Hematopoietic multipotent progenitor cell treated with erythropoietin and hydrocortisone succinate and interleukin-3 and kit ligand, for 8 days (in vitro differentiated cells): ENCODE data around the gene ZNF311.
"Not testable (repeated sequence)": the region's sequence is repeated elsewhere in the genome, so short reads cannot be mapped to it uniquely, and the experiment has no call there.

Experiments used
- DNase-seq: peaks from one replicate; pipeline ENCODE4 v3.0.0-alpha.2; 2015

Gene ZNF311

DNA sequence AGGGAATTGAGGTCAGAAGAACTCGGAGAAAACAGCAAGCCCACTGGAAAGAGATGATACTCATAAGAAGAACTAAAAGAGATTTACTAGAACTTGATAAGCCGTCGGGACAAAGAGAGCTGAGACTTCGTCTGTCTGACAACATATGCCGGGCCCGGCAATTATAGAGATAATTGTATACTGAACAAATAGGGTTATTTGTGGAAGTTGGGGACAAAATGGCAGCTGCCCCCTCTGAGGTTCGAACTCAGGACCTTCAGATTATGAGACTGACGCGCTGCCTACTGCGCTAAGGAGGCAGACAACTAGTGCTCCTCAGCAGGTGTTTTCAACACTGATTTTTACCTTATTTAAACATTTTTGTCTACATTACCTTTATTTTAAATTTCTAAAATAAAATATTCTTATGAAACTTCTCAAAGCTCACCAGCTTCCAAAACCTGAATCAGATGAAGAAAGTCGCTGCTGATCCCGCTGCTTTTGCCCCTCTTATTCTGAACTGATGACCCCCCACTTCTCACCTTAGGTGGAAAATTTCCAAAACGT, 52.0 kb downstream of the ZNF311 start:
- peak; percentile 87 for DNase-seq

DNA sequence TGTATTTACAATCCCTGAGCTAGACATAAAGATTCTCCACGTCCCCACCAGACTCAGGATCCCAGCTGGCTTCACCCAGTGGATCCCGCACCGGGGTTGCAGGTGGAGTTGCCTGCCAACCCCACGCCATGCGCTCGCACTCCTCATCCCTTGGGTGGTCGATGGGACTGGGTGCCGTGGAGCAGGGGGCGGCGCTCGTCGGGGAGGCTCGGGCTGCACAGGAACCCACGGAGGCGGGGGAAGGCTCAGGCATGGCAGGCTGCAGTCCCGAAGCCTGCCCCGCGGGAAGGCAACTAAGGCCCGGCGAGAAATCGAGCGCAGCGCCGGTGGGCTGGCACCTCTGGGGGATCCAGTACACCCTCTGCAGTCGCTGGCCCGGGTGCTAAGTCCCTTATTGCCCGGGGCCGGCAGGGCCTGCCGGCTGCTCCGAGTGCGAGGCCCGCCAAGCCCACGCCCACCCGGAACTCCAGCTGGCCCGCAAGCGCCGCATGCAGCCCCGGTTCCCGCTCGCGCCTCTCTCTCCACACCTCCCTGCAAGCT, 55.4 kb downstream of the ZNF311 start:
- not testable (repeated sequence) for DNase-seq

DNA sequence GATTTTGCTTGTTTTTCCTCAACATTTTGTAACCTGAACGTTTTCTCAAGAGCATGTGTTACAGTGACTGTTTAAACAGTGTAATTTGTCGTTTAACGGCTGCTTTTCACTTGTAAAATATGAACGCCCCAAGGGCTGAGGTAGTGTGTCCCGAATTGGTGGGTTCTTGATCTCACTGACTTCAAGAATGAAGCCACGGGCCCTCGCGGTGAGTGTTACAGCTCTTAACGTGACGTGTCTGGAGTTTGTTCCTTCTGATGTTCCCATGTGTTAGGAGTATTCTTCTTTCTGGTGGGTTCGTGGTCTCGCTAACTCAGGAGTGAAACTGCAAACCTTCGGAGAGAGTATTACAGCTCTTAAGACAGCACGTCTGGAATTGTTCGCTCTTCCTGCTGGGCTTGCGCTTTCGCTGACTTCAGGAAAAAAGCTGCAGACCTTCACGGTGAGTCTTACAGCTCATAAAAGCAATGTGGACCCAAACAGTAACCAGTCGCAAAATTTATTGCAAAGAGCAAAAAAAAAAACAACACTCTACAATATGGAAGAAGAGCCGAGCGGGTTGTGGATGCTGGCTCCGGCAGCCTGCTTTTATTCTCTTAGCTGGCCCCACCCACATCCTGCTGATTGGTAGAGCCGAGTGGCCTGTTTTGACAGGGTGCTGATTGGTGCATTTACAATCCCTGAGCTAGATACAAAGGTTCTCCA, 56.2 kb downstream of the ZNF311 start:
- DNase-seq: no peak

DNA sequence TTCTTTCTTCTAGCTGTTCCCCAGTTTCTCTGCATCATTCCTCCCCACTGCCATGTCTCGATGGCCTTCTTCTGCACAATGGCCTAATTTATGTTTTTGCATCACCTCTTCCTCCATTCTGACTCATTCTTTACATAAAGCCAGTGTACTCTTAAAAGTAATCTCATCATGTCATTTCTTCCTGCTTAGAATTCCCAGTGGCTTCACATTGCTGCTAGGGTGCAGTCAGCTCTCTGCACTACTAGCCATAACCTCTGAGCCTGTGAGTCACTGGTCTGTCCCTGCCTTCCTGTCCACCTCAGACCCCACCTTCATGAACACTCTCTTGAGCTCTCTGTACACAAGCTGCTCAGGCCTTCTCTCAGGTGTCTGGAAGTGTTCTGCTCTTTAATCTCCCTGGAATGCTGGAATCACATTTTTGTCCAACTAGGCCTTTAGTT, 57.3 kb downstream of the ZNF311 start:
- DNase-seq: no peak

DNA sequence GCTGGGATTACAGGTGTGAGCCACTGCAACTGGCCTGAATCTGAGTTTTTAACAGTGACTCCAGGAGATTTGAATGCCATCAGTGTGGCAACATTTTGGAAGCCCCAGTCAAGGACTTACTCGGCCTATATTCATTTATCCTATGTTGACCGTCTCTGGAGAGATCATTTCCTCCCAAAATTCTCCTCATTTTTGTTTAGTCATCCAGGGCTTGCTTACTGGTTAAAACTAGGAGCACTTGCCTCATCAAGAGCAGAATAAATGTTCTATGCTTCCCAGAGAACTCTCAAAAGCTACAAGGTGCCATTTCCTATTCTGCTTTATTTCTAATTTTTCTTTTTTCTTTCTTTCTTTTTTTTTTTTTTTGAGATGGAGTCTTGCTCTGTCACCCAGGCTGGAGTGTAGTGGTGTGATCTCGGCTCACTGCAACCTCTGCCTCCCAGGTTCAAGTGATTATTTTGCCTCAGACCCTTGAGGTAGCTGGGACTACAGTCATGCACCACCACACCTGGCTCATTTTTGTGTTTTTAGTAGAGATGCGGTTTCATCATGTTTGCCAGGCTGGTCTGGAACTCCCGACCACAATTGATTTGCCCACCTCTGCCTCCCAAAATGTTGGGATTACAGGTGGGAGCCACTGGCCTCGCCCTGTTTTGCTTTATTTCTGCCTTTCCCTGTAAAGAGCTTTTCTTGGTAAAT, 57.9 kb downstream of the ZNF311 start:
- DNase-seq: no peak

DNA sequence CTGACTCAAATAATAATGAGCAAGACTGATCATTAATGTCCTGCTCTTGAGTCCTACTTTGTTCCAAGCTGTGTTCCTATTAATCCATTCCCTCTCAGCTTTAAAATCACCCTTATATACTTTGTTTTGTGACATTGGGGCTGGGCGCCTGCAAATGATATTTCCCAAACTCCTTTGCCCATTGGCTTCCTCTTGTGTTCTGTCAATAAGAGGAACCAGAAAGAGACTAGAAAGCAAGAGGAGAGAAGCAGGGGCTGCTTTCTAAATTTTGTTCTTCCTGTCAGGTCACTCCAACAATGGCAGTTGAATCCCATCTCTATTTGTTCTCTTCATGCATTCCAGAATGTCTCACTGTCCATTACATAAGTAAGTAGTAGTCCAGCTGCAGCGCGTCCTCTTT, 59.8 kb downstream of the ZNF311 start:
- DNase-seq: no peak
